ENCODE measurements around the gene LGALS14.

The LGALS14 gene

GRCh38 chr19:39692822-39693221 is 11.5 kb upstream of the LGALS14 start:
- TF ChIP-seq GFI1B (tag by site-specific recombination; IDR thresholded peaks at IDR 0.05) (no peak), ZNF580 (tag by site-specific recombination; IDR thresholded peaks at IDR 0.05) (no peak), YY1 (tag by site-specific recombination; IDR thresholded peaks at IDR 0.05) (no peak), EGR2 (tag by site-specific recombination; IDR thresholded peaks at IDR 0.05; ENCODE audit: low read depth) (no peak), ZNF549 (tag by site-specific recombination; IDR thresholded peaks at IDR 0.05) (no peak), ZNF37A (tag by site-specific recombination; IDR thresholded peaks at IDR 0.05) (no peak), ZNF513 (tag by site-specific recombination; IDR thresholded peaks at IDR 0.05) (no peak), FEZF1 (tag by site-specific recombination; IDR thresholded peaks at IDR 0.05) (no peak), ZBTB49 (tag by site-specific recombination; IDR thresholded peaks at IDR 0.05; ENCODE audit: low read depth) (no peak), ZNF658 (tag by site-specific recombination; IDR thresholded peaks at IDR 0.05) (no peak), ZNF280C (tag by site-specific recombination; IDR thresholded peaks at IDR 0.05) (no peak), TRIM28 (IDR thresholded peaks at IDR 0.05; ENCODE audit: borderline replicate concordance, low read length) (no peak), ZNF223 (tag by site-specific recombination; IDR thresholded peaks at IDR 0.05) (no peak), ZNF202 (tag by site-specific recombination; IDR thresholded peaks at IDR 0.05; ENCODE audit: borderline replicate concordance) (no peak)
- CTCF ChIA-PET = interaction anchor here (0.6 to 1.2 kb wide), 5 partner anchors 10 to 100 kb away, joined by 3 to 4 read pairs (median 3); no protein-coding TSS in a partner anchor
- H3K4me3 ChIP-seq (ENCODE audit: low read depth, low read length) = no peak overlapping the region
- no peaks in the 10 kb centered on the region for H3K36me3 ChIP-seq (ENCODE audit: control insufficient read depth in 2 of 2, insufficient read depth in 1 of 2, low read length in 2 of 2)
- POLR2A ChIA-PET = no interaction called here
- peaks cover 8% of the 10 kb centered on the region; the same call in 1 of the 2 replicates for H3K9me3 ChIP-seq (ENCODE audit: control insufficient read depth, insufficient read depth, low read depth, low read length)
- no peaks in the 10 kb centered on the region; the same call in 1 of the 2 replicates for H3K4me1 ChIP-seq (ENCODE audit: control insufficient read depth, insufficient read depth, low read length)
- no peak overlapping the region; the same call in 1 of the 2 replicates for H3K27ac ChIP-seq (ENCODE audit: extremely low read depth, low read depth, low read length)

GRCh38 chr19:39695759-39696158 is 8.5 kb upstream of the LGALS14 start:
- H3K27ac ChIP-seq (ENCODE audit: extremely low read depth, low read depth, low read length) = no peak overlapping the region
- no peak overlapping the region for H3K4me3 ChIP-seq (ENCODE audit: low read depth, low read length)
- ChIA-PET CTCF (interaction anchor here (1.0 kb wide), 1 partner anchor 148 kb away, joined by 3 read pairs; no protein-coding TSS in a partner anchor), POLR2A (no interaction called here)
- H3K36me3 ChIP-seq (ENCODE audit: control insufficient read depth in 2 of 2, insufficient read depth in 1 of 2, low read length in 2 of 2) = no peaks in the 10 kb centered on the region
- no peaks in the 10 kb centered on the region; the same call in 1 of the 2 replicates for H3K4me1 ChIP-seq (ENCODE audit: control insufficient read depth, insufficient read depth, low read length)
- H3K9me3 ChIP-seq (ENCODE audit: control insufficient read depth, insufficient read depth, low read depth, low read length) = no peaks in the 10 kb centered on the region
- TF ChIP-seq GLIS2 (tag by site-specific recombination; IDR thresholded peaks at IDR 0.05) = no peak
- TF ChIP-seq ZNF19 (tag by site-specific recombination; IDR thresholded peaks at IDR 0.05; ENCODE audit: low read depth) = no peak
- TF ChIP-seq PATZ1 (tag by site-specific recombination; IDR thresholded peaks at IDR 0.05) = no peak
- no peak for TF ChIP-seq PRDM4 (tag by site-specific recombination; IDR thresholded peaks at IDR 0.05)
- no peak for TF ChIP-seq ZNF501 (tag by site-specific recombination; IDR thresholded peaks at IDR 0.05)
- TF ChIP-seq ZNF10 (tag by site-specific recombination; IDR thresholded peaks at IDR 0.05) = no peak
- TF ChIP-seq SP3 (tag by site-specific recombination; IDR thresholded peaks at IDR 0.05) = no peak
- TF ChIP-seq ZNF510 (tag by site-specific recombination; IDR thresholded peaks at IDR 0.05; ENCODE audit: insufficient replicate concordance) = no peak
- no peak for TF ChIP-seq KLF7 (tag by site-specific recombination; IDR thresholded peaks at IDR 0.05; ENCODE audit: borderline replicate concordance)
- TF ChIP-seq ZNF433 (tag by site-specific recombination; IDR thresholded peaks at IDR 0.05; ENCODE audit: low read depth) = no peak
- TF ChIP-seq ZNF157 (tag by site-specific recombination; IDR thresholded peaks at IDR 0.05) = no peak

All from HEK293 (cell line).